GM21515 (cell line): ENCODE data around the gene ARSD.
A peak's percentile ranks its signal among the peaks of the same experiment; 100 is the strongest.
"Not testable (repeated sequence)": the region's sequence is repeated elsewhere in the genome, so short reads cannot be mapped to it uniquely, and the experiment has no call there.

ENCODE experiments used
- ATAC-seq: cut with Tn5 transposase; IDR thresholded peaks from one replicate; pipeline ENCODE4 v1.9.1; 2021; ENCODE audit not compliant: unreplicated experiment

The ARSD gene

DNA sequence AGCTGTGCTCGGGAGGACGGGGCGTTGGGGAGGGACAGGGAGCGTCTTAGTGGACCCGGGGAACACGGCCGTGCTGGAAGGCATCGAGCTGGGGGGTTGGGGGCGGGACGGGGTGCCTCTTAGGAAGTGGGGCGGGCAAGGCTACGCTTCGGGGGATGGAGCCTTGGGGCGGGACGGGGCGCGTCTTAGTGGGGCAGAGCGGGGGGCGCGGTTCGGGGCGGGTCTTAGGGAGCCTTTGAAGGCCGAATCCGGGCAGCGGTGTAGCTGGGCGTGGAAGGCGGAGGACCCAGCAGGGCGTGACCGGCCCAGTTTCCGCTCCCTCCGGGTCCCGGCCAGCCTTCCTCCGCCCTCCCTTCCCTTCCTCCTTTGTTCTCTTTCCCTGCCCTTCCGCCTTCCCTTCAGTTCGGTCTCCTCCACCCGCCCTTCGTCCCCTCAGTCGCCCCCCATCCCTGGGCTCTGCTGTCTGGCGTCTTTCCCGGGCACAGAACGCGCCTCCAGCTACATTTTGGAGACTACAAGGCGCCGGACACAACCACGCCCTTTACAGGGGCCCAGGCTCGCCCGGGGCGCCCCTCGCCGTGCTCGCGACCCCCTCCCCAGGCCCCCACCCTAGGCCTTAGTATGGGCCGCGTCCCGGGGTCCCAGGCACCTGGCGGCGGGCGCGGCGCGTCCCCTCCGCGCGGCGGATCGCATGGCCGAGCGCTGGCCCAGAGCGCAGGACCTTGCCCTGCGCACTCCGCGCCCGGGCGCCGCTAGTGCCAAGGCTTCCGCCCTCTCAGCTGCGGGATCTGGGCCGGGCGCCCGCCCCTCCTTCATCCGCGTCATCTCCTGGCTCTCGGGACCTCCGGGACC is at the start of gene ARSD:
Gene ARSD, minus strand, starts transcription at position 757 of the 852 bp plus-strand sequence. Its CDS starts 64 bp downstream, at position 693.
- ATAC-seq: peak; percentile 89

GRCh38 chrX:2978639-2979038 is 49.5 kb upstream of the ARSD start:
- ATAC-seq: not testable (repeated sequence)

DNA sequence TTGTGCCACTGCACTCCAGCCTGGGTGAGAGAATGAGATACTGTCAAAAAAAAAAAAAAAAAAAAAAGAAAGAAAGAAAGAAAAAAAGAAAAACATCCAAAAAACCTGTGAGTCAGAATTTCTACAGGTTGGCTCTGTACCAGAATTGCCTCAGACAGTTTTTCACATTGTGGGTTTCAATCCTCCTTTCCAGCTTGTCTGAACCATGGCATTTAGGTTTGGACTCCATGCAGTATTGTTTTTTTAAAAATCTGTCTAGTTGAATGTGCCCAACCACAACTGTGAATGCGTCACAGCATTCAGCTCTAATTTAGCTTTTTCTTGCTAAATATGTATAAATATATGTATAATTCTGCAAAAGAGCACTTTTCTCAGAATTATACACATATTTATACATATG is 45.8 kb upstream of the ARSD start:
- no peak for ATAC-seq

GRCh38 chrX:2972391-2972790 is 43.3 kb upstream of the ARSD start:
- no peak for ATAC-seq

DNA sequence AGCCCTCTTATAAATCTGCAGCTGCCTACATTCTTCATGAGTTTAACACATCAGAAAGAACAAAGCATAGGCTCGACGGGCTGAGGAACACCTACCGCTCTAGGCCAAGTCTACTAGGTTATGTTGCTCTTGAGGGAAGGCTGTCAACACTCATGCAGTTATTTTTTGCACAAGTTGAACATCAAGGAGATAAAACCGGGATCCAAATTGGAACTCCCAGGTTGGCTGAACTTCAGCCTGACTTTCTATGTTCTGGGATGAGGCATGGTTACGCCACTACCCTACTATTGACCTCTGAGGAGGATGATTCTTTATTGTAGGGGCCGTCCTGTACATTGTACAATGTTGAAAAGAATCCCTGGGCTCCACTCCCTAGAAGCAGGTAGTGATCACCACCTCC is 39.9 kb upstream of the ARSD start:
- no peak for ATAC-seq

DNA sequence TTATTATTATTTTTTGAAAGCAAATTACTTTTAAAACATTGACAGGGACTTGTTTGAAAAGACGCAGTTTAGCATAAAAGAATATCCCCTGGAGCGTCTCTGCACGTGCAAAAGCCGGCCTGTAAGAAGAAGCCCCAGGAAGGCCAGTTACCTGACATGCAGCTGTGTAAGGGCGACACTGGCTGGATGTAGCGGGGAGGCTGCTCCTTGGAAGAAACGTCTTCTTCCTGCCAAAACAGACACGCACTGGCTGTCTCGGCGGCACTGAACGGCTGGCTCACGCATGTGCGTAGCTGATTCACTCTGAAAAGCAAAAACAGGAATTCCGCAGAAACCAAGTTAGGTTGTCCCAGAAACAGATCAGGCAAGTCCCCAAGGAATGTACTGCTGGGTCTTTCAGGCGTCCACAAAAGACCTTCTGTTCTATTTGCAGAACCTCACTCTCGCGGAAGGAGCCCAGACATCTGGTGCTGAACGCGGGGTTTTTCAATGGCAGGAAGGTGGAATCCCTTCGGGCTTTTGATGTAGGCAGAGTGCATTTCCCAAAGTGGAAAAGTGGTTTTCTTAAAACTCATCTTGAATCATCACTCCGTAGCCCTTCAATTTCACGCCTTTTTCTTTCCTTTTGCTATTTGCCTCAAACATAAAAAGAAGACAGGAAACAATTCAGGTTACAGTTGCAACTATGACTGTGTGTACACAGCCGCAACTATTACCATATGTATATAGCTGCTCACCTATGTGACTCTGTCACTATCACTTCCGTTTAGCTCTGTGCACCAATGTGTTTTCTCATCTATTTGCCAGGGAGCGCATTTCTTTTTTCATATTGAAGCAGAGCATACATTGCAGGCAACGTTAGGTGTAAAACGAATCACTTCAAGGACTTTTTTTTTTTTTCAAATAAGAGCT is 39.1 kb upstream of the ARSD start:
- no peak for ATAC-seq

- ATAC-seq: no peak
Observed at GRCh38 chrX:2967584-2967983, 38.4 kb upstream of the ARSD start.

GRCh38 chrX:2967012-2967411 is 37.9 kb upstream of the ARSD start:
- no peak for ATAC-seq

DNA sequence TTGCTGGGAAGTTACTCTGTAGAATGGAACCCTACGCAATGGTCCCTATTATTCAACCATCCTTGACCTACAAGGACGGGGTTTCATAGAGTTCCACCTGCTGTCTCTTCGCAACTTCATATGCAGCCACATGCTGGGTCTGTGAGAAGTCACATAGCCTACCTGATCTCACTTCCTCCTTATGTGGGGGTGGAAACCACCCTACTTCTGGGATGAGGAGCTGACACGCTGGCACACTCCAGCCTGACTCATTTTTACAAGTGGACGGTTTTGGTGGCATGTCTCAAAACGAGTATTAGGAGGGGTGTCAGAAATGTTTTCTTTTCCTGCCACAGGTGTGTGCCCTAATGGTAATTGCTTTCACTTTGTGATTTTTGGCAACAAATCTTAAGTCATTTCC is 36.8 kb upstream of the ARSD start:
- ATAC-seq: no peak

DNA sequence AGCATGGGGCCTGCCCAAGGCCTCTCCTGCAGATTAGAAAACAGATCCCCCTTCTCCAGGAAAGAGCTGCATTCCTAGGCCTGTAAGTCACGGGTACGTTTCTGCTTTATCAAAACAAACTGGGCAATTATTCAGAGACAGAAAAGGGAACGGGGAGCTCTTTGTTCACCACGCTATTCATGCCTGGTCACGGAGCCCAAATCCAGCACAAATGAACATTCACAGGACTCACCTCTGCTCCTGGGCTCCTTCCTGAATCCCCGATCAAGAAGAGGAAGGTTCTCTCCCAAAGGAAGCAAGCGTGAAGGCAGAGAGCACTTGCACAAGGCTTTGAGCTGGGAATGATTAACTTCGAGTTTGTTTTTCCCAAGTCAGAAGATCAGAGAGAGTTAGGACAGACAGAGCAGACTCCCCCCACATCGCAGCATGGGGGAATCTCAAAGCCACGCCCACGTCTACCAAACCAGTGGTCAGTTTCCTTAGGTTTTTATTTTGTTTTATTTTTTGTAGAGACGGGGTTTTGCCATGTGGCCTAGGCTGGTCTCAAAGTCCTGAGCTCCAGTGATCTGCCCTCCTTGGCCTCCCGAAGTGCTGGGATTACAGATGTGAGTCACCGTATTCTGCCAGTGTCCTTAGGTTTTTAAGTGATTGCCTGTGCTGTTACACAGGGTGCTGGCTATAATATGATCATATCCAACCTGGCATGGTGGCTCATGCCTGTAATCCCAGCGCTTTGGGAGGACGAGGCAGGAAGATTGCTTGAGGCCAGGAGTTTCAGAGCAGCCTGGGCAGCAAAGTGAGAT is 35.1 kb upstream of the ARSD start:
- ATAC-seq: not testable (repeated sequence)

- not testable (repeated sequence) for ATAC-seq
Observed at GRCh38 chrX:2963449-2963848, 34.3 kb upstream of the ARSD start.

DNA sequence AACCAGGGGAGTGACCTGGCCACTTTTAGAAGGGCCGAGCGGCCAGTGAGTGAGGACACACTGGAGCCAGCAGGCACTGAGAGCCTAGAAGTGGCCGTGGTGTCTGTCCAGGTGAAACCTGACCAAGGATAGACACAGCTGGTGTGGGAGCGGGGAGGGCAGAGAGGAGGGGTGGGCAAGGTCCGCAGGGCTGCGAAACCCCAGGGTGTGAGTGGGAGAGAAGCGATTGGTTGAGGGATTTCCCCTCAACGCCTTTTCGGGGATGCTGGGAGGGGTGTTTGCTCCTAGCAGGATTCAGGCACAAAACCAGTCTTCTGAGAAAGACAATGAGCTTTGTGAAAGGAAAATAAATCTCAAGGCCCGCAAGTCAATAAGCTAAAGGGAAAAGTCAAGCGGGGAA is 33.2 kb upstream of the ARSD start:
- no peak for ATAC-seq

GRCh38 chrX:2960861-2961515 is 31.8 kb upstream of the ARSD start:
- ATAC-seq: no peak

- no peak for ATAC-seq
Observed at GRCh38 chrX:2958199-2958598, 29.1 kb upstream of the ARSD start.

DNA sequence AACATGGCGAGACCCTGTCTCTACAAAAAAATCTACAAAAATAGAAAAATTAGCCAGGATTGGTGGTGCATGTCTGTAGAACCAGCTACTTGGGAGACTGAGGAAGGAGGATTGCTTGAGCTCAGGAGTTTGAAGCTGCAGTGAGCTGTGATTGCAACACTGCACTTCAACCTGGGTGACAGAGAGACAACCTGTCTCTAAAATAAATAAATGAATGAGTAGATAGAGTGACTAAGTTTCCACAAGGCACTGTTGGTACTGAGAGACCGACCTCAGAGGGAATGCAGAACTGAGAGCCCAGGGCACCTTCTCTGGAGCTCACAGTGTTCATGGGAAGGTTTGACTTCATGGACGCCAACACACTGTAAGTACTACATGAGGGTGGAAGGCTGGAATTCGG is 26.7 kb upstream of the ARSD start:
- no peak for ATAC-seq

- ATAC-seq: no peak
Observed at GRCh38 chrX:2955281-2955680, 26.1 kb upstream of the ARSD start.

DNA sequence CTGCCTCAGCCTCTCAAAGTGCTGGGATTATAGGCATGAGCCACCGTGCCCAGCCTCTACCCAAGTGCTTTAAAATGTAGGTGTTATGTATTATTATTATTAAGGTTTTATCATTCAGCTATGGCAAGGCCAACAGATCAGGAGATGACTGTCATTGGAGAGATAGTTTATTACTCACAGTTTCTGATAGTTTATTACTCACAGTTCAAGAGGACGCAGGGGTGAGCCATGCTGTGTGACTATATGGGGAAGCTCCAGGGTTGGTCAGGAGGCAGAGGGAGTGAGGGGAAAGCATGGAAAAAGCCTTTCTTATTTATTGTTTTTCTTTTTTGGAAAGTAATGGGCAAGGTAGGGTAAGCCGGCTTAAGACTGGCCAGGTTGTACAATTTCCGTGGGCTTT is 25.4 kb upstream of the ARSD start:
- no peak for ATAC-seq

- not testable (repeated sequence) for ATAC-seq
Observed at GRCh38 chrX:2937942-2938341, 8.8 kb upstream of the ARSD start.

GRCh38 chrX:2934715-2935710 is 5.9 kb upstream of the ARSD start:
- no peak for ATAC-seq
